8988T (cell line): ENCODE measurements around the gene PRKCB.
"Not testable (repeated sequence)": the region's sequence is repeated elsewhere in the genome, so short reads cannot be mapped to it uniquely, and the experiment has no call there.

ENCODE experiments used
- DNase-seq: peaks from one replicate; pipeline ENCODE4 v3.0.0; 2011

Gene PRKCB

GRCh38 chr16:24108090-24108489 is 272.3 kb downstream of the PRKCB start:
- DNase-seq: not testable (repeated sequence)

GRCh38 chr16:24111724-24112302 is 276.0 kb downstream of the PRKCB start:
- no peak for DNase-seq

- DNase-seq: no peak
Measured at GRCh38 chr16:24113115-24113745, 277.4 kb downstream of the PRKCB start.

- DNase-seq: no peak
Measured at GRCh38 chr16:24114876-24115275, 279.1 kb downstream of the PRKCB start.

- no peak for DNase-seq
Measured at GRCh38 chr16:24116046-24116776, 280.4 kb downstream of the PRKCB start.

GRCh38 chr16:24116989-24117388 is 281.2 kb downstream of the PRKCB start:
- DNase-seq: no peak

GRCh38 chr16:24117680-24118079 is 281.9 kb downstream of the PRKCB start:
- DNase-seq: no peak

- no peak for DNase-seq
Measured at GRCh38 chr16:24118126-24118821, 282.5 kb downstream of the PRKCB start.

GRCh38 chr16:24119807-24120206 is 284.0 kb downstream of the PRKCB start:
- DNase-seq: no peak

- DNase-seq: no peak
Measured at GRCh38 chr16:24123275-24123674, 287.5 kb downstream of the PRKCB start.

- DNase-seq: no peak
Measured at GRCh38 chr16:24124291-24124690, 288.5 kb downstream of the PRKCB start.

GRCh38 chr16:24125214-24125613 is 289.4 kb downstream of the PRKCB start:
- no peak for DNase-seq

- DNase-seq: no peak
Measured at GRCh38 chr16:24129412-24129918, 293.7 kb downstream of the PRKCB start.

- DNase-seq: no peak
Measured at GRCh38 chr16:24130494-24131085, 294.8 kb downstream of the PRKCB start.

- no peak for DNase-seq
Measured at GRCh38 chr16:24131294-24131693, 295.5 kb downstream of the PRKCB start.

GRCh38 chr16:24132048-24132796 is 296.4 kb downstream of the PRKCB start:
- DNase-seq: no peak

- no peak for DNase-seq
Measured at GRCh38 chr16:24132797-24133155, 297.0 kb downstream of the PRKCB start.

- DNase-seq: no peak
Measured at GRCh38 chr16:24135624-24136565, 300.1 kb downstream of the PRKCB start.

- DNase-seq: no peak
Measured at GRCh38 chr16:24138024-24138423, 302.2 kb downstream of the PRKCB start.

- DNase-seq: no peak
Measured at GRCh38 chr16:24138575-24138974, 302.8 kb downstream of the PRKCB start.

- no peak for DNase-seq
Measured at GRCh38 chr16:24139282-24139681, 303.5 kb downstream of the PRKCB start.
